ENCODE measurements around the gene TLCD2. TPM values are rescaled to one million over a fixed set of nuclear protein-coding genes. Genes with fewer than 3 reads are reported as not detected.

The TLCD2 gene
- total and polyA plus RNA-seq, 9 of the 15 experiments (the other 6 are each of a cell fraction or from before 2014, with no cell fraction given), result 0.10 to 0.89 (median 0.58) TPM

DNA sequence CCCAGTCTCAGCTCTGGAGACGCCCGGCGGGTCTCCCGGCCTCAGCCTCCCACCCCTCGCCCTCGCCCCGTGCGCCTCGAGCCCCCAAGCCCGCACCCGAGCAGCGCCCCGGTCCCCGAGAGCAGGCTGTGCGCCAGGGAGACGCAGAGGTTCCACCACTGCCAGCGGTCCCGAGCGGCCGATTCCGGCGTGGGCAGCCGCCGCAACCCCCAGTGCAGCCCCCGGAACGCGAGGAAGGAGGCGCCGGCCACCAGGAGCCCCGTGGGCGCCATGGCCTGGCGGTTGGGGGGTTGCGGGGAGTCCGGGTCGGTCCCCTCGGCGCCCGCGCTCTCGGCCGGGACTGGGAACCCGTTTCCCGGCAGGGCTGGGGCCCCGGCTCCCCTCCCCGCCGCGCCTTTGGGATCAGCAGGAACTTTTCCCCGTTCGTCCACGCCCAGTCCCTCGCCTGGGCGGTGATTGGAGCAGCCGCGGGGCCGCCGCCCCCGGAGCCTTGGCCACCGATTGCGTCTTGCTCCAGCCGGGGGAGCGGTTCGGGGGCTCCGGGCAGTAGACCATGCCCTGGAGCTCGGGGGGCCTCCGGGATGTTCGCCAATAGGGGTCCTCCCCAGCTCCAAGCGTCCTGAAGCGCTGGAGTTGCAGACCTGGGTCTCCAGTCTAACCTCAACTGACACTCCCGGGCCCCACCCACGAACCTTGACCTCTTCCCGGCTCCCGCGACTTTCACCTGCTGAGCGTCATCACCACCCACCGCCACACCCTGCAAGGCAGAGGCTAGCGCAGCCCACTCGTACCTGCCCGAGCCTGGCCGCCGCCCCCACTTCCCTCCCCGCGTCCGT lies at the start of gene TLCD2 (continued):
- TF ChIP-seq REST (IDR thresholded peaks at IDR 0.05; ENCODE audit: borderline replicate concordance), result no peak
- 0 out of 2 replicates have a peak, but pooled peaks have one; percentile 52 for TF ChIP-seq REST (CRISPR knock-in tag; IDR thresholded peaks at IDR 0.05; ENCODE audit: low read depth)
- TF ChIP-seq PYGO2 (tag; IDR thresholded peaks at IDR 0.05), result no peak
- no peak for TF ChIP-seq ZNF224 (CRISPR knock-in tag; IDR thresholded peaks at IDR 0.05)
- TF ChIP-seq TEAD1 (CRISPR knock-in tag; IDR thresholded peaks at IDR 0.05), result no peak
- TF ChIP-seq STAT5A (IDR thresholded peaks at IDR 0.05; ENCODE audit: borderline replicate concordance, low read length), result no peak
- no peak for TF ChIP-seq SUPT5H (IDR thresholded peaks at IDR 0.05)
- TF ChIP-seq ZNF3 (CRISPR knock-in tag; IDR thresholded peaks at IDR 0.05), result no peak
- TF ChIP-seq RBM14 (IDR thresholded peaks at IDR 0.05; ENCODE audit: borderline replicate concordance, insufficient read depth, low read depth, low read length), result no peak
- TF ChIP-seq LEF1 (IDR thresholded peaks at IDR 0.05), result no peak
- TF ChIP-seq, protein P1, sequence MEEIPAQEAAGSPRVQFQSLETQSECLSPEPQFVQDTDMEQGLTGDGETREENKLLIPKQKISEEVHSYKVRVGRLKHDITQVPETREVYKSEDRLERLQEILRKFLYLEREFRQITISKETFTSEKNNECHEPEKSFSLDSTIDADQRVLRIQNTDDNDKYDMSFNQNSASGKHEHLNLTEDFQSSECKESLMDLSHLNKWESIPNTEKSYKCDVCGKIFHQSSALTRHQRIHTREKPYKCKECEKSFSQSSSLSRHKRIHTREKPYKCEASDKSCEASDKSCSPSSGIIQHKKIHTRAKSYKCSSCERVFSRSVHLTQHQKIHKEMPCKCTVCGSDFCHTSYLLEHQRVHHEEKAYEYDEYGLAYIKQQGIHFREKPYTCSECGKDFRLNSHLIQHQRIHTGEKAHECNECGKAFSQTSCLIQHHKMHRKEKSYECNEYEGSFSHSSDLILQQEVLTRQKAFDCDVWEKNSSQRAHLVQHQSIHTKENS (CRISPR knock-in tag; IDR thresholded peaks at IDR 0.05), result no peak
- TF ChIP-seq PTRF (tag; IDR thresholded peaks at IDR 0.05), result no peak
- no peak for TF ChIP-seq ZNF146 (CRISPR knock-in tag; IDR thresholded peaks at IDR 0.05; ENCODE audit: unreplicated experiment)
- TF ChIP-seq ZNF316 (IDR thresholded peaks at IDR 0.05), result no peak
- TF ChIP-seq HDAC3 (IDR thresholded peaks at IDR 0.05; ENCODE audit: borderline replicate concordance, partially characterized antibody), result no peak
- no peak for TF ChIP-seq PTBP1 (IDR thresholded peaks at IDR 0.05; ENCODE audit: low read depth, low read length)
- no peak for TF ChIP-seq KAT7 (CRISPR knock-in tag; IDR thresholded peaks at IDR 0.05; ENCODE audit: borderline replicate concordance)
- TF ChIP-seq TEAD4 (IDR thresholded peaks at IDR 0.05; ENCODE audit: low read length), result no peak
- no peak for TF ChIP-seq TEAD4 (CRISPR knock-in tag; IDR thresholded peaks at IDR 0.05; ENCODE audit: borderline replicate concordance)
